SKM-1 (cell line): ENCODE data around the gene LIMK1.
"Not testable (repeated sequence)": the region's sequence is repeated elsewhere in the genome, so short reads cannot be mapped to it uniquely, and the experiment has no call there.

Source experiments
- DNase-seq: peaks from one replicate; lab custom pipeline; 2025; ENCODE audit not compliant: unreplicated experiment; lab: John Stamatoyannopoulos, UW

The LIMK1 gene

DNA sequence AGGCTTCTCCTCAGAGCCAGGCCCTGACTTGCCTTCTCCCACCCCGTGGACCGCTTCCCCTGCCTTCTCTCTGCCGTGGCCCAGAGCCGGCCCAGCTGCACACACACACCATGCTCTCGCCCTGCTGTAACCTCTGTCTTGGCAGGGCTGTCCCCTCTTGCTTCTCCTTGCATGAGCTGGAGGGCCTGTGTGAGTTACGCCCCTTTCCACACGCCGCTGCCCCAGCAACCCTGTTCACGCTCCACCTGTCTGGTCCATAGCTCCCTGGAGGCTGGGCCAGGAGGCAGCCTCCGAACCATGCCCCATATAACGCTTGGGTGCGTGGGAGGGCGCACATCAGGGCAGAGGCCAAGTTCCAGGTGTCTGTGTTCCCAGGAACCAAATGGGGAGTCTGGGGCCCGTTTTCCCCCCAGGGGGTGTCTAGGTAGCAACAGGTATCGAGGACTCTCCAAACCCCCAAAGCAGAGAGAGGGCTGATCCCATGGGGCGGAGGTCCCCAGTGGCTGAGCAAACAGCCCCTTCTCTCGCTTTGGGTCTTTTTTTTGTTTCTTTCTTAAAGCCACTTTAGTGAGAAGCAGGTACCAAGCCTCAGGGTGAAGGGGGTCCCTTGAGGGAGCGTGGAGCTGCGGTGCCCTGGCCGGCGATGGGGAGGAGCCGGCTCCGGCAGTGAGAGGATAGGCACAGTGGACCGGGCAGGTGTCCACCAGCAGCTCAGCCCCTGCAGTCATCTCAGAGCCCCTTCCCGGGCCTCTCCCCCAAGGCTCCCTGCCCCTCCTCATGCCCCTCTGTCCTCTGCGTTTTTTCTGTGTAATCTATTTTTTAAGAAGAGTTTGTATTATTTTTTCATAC, 38.0 kb downstream of the LIMK1 start:
- no peak for DNase-seq

DNA sequence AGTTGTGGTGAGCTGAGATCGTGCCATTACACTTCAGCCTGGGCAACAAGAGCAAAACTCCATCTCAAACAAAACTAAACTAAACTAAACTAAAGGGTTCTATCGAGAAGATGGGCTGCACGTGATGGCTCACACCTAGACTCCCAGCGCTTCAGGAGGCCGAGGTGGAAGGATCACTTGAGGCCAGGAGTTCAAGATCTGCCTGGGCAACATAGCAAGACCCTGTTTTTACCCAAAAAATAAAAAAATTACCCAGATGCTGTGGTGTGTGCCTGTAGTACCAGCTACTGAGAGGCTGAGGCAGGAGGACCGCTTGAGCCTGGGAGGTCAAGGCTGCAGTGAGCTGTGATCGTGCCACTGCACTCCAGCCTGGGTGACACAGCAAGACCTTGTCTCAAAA, 40.3 kb downstream of the LIMK1 start:
- not testable (repeated sequence) for DNase-seq

DNA sequence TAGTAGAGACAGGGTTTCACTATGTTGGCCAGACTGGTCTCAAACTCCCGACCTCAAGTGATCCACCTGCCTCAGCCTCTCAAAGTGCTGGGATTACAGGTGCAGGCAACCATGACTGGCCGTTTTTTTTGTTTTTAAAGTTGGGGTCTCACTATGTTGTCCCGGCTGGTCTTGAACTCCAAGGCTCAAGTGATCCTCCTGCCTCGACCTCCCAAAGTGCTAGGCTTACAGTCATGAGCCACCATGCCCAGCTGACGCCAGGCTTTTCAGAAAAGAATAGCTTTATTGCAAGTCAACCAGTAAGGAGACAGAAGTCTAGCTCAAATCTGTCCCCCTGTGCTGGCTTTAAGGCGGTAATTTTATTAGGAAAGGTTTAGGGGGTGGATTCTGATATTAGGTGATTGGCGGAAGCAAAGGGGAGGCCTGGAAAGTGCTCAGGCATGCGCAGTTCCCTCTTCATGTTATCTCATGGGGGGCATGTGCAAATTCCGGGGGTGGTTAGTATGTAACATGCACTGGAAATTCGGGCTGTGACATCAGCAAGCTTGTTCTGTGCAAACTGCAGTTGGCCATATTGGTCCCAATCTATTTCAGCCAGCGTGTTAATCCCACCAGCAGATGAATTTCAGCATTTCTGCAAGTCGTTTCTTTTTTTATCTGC, 42.7 kb downstream of the LIMK1 start:
- no peak for DNase-seq

DNA sequence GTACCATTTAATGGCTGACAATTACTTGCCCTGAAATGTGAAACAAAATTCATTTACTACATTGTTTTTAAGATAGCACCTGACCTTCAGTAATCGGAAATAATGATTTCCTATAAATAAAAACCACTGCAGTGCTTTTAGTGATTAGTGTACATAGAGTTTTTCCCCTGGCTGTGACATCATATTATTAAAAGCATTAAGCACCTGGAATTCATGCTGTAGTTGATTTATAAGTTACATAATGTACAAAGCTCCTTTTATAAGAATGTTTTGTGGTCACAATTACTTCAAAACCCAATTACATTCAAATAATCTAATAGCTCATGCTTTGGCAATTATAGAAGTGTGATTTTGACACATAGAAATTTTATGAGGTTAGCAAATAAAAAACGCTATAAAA, 46.3 kb downstream of the LIMK1 start:
- DNase-seq, result no peak

DNA sequence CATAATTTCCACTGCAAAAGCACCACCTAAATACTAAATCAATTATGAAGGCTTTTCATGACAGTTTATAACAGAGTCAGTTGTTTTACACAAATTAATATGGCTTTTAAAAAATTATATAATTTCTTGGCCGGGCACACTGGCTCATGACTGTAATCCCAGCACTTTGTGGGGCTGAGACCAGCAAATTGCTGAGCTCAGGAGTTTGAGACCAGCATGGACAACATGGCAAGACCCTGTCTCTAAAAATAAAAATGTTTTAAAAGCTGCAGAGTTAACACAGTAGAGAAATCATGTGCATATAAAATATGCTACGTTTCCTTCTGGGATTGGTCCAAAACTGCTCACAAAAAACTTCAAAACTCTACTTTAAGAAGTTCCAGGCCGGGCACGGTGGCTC, 46.9 kb downstream of the LIMK1 start:
- no peak for DNase-seq

DNA sequence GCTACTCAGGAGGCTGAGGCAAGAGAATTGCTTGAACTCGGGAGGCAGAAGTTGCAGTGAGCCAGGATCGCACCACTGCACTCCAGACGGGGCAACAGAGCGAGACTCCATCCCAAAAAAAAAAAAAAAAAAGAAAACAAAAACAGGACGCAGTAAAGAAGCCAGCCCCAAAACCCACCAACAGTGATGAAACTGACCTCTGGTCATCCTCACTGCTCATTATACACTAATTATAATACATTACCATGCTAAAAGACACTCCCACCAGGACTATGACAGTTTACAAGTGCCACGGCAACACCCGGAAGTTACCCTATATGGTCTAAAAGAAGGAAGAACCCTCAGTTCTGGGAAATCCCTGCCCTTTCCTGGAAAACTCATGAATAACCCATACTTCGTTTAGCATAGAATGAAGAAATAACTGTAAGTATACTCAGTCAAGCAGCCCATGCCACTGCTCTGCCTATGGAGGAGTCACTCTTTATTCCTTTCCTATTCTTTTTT, 50.6 kb downstream of the LIMK1 start:
- no peak for DNase-seq

DNA sequence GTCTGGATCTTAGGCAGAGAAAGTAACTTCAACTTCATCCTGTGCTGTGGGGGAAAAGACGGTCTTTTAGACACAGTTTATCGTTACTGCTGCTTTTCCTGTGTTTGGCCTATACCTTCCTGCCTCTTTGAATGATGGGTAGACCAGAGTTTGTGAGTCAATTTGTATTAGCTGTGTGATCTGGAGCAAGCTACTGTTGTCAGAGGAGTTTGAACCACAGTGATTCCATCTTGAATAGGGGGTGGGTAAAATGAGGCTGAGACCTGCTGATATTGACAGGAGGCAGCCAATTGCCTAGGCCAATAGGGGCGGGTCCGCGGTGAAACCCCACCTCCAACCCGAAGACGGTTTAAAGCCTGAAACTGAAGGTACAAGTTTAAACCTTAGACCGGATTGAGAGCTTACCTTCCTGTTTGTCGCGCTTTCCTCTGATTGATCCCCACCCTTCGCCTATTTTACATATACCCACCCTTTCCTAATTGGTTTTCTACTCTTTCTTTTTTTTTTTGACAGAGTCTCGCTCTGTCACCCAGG, 54.8 kb downstream of the LIMK1 start:
- DNase-seq, result no peak

DNA sequence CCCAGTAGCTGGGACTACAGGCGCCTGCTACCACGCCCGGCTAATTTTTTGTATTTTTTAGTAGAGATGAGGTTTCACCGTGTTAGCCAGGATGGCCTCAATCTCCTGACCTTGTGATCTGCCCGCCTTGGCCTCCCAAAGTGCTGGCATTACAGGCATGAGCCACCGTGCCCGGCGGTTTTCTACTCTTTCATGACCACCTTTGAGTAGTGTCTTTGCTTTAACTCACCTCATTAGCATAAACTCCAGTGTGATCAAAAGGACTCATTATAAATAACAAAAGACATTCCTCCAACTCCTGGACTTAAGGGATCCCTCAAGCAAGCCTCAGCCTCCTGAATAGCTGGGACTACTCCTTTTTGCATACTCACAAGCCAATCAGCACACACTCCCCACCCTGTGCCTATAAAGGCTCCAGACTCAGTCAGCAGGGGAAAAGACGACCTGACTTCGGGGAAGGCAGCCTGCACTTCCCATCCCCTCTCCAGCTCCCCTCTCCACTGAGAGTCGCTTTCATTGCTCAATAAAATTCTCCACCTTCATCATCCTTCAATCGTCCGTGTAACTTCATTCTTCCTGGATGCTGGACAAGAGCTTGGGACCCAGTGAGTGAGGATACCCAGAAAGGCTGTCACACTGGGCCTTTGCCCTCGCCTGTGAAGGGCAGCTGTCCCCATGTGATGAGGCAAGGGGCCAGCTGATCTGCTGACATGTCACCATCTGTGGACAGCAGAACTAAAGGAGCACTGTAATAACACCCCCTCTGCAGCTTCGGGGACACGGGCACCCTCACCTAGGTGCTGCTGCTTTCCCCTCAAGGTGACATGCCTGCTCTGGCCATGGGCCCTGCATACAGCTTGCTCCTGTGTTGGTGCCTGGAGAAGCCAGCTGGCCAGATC, 55.6 kb downstream of the LIMK1 start:
- no peak for DNase-seq

DNA sequence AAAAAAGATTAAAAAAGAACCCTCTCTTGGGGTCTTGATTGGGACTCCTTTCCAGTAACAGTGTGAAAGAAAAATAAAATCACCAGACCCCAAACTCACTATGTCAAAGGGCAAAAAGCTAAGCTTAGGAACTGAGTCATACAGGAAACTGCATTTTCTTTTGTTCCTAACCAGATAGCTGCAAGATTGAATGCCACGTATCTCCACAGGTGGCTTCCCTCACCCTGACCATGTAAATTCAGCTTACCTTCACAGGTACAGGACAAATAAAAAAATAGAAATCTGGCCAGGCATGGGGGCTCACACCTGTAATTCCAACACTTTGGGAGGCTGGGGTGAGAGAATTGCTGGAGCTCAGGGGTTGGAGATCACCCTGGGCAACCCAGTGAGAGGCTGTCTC, 58.1 kb downstream of the LIMK1 start:
- DNase-seq, result no peak

DNA sequence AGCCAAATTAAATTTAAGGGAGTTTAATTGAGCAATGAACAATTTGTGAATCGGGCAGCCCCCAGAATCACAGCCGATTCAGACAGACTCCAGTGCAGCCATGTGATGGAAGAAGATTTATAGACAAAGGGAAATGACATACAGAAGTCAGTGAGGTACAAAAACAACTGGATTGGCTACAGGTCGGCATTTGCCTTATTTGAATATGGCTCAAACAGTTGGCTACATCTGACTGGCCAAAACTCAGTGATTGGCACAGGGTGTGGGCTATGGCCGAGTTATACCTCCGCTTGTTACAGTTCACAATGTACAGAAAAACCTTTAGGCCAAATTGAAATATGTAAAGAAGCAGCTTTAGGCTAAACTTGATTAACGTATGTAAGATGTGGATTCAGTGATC, 59.8 kb downstream of the LIMK1 start:
- no peak for DNase-seq

DNA sequence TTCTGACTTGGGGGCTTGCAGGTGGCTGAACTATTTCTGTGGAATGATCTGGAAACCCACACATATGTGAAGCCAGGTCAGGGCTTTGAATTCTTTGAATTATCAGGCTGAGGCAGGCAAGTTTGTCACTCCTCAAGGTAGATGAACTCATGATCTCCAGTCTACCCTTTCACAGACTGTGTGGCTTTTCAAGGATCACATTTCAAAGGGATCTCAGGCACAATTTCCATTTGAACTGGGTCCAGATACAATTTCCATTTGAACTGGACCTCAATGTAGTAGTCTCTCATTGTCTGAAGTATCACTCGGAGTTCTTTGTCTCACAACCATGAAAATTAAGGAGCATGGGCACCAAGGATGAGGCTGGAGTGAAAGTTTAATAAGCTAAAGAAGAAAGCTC, 64.9 kb downstream of the LIMK1 start:
- no peak for DNase-seq

DNA sequence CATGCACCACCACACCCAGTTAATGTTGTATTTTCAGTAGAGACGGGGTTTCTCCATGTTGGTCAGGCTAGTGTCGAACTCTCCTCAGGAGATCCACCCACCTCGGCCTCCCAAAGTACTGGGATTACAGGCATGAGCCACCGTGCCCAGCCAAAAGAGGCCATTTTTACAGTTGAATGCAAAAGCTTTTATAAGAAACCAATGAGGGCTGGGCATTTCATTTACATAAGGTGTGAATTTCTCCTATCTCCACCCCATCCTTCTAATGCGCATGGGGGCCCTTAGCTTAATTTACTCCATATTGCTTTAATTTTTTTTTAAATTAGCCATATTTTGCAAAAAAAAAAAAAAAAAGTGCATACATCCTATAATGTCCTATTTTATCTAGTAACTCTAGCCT, 65.5 kb downstream of the LIMK1 start:
- DNase-seq, result no peak

DNA sequence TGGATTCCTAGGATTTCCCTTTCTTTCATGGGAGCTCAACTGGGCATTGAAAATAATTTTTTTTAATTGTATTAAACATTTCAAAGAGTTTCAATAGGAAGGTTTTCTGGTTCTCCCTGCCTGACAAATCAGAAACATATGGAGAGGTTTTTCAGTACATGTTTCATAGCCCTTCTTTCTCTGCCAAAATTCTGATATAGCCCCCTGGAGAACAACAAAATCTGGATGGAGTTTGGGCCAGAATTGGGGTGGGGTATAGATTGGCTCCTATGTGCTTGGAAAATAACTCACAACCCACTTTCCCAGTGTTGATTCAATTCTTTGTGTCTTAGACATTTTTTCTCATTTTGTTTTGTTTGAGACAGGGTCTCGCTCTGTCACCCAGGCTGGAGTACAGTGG, 66.0 kb downstream of the LIMK1 start:
- no peak for DNase-seq

DNA sequence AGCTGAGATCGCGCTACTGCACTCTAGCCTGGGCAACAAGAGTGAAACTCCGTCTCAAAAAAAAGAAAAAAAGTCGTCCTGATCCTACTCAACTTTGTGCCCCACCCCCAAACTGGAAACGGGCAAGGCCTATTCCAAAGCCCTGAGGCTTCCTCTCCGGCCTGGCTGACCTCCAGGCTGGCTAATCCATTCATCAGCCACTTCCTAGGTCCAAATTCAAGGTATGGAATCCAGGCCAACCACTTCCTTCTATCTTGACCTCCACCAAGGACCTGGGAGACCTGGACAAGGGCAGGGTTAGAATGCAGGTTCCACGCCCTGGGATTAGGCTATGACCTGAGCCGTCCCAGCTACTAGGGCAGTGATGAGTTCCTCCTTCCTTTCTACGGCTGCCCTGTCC, 70.1 kb downstream of the LIMK1 start:
- no peak for DNase-seq

DNA sequence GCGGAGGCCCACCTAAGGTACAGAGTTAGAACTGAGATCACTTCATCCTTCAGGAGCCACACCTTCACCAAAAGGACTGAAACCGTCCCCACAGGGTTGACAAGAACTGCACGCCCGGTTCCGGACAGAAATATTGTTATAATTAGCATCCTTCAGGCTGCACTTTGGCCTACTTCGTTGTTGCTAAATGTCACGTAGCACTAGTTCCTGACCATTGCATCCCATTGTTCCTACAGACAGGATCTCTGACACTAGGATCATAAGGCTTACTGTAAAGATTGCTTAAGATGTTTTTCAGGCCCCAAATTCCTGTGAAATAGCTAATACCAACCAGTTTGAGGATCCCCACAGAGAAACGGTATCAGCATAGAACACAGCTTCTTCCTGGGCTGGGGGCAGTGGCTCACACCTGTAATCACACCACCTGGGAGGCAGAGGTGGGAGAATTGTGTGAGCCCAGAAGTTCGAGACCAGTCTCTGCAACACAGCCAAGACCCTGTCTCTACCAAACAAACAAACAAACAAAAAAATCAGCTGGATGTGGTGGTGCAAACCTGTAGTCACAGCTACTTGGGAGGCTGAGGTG, 72.3 kb downstream of the LIMK1 start:
- DNase-seq, result no peak

DNA sequence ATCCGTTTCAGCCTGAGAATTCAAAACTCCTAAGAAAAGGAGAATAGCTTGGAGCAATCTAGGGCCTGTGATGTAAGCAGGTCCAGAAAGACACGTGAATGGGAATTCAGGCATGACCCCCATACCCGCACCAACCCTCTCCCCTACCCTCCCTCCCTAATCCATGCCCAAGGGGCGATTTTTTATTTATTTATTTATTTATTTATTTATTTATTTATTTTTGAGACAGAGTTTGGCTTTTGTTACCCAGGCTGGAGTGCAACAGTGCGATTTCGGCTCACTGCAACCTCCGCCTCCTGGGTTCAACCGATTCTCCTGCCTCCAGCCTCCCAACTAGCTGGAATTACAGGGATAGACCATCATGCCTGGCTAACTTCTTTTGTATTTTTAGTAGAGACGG, 74.0 kb downstream of the LIMK1 start:
- no peak for DNase-seq

DNA sequence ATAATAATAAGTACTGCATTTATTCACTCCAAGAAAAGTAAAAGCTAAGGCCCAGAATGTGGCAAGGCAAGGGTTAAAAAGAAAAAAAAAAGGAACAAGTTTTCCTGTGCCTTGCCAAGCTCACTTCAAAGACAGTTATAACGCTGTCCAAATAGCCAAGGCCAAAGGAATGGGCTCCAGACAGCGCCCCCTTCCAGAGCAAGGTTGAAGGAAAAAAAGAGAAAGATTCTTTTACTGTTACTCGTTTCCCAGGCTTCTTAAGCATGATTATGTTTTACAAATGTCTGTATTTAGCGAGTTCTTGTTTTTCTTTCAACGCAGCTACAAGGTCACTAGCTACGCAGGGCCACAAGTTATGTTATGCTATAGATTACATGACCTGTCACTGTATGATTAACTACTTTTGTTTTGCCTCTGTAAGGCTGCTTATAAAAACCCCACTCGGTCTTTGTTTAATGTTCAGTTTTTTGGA, 81.4 kb downstream of the LIMK1 start:
- DNase-seq, result no peak

DNA sequence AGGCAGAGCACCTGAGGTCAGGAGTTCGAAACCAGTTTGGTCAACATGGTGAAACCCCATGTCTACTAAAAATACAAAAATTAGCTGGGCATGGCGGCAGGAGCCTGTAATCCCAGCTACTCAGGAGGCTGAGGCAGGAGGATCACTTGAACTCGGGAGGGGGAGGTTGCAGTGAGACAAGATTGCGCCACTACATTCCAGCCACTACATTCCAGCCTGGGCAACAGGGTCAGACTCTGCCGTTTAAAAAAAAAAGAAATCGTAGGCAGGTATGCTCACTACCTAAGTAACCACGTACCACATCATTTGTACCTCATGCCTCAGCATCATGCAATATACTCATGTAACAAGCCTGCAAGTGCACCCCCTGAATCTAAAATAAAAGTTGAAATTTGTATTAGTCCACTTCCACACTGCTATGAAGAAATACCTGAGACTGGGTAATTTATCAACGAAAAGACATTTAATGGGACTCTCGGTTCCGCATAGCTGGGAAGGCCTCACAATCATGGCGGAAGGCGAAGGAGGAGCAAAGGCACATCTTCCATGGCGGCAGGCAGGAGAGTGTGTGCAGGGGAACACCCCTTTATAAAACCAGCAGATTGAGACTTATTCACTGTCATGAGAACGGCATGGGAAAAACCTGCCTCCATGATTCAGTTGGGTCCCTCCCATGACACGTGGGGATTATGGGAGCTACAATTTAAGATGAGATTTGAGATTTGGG, 82.4 kb downstream of the LIMK1 start:
- DNase-seq, result no peak

DNA sequence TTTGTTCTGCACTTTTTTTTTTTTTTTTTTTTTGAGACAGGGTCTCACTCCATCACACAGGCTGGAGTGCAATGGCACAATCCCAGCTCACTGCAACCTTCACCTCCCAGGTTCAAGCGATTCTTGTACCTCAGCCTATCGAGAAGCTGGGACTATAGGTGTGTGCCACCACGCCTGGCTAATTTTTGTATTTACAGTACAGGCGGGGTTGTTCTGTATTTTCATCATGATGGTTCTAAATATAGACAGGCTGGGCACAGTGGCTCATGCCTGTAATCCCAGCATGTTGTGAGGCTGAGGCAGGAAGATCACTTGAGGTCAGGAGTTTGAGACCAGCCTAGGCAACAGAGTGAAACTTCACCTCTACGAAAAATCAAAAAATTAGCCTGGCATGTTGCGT, 83.7 kb downstream of the LIMK1 start:
- DNase-seq, result not testable (repeated sequence)
